Keratinocyte (primary cell): Measurements from ENCODE around the gene BAG5. TPM values are rescaled to one million over a fixed set of nuclear protein-coding genes. Genes with fewer than 3 reads are reported as not detected.
"Not testable (repeated sequence)": the region's sequence is repeated elsewhere in the genome, so short reads cannot be mapped to it uniquely, and the experiment has no call there.

Experiments
- DNase-seq: peaks from one replicate; pipeline ENCODE4 v3.0.0-alpha.2; 2011; ENCODE audit warnings: low read depth, missing footprints, low spot score
- FAIRE-seq: peaks from 2 replicates; lab custom pipeline; 2011; peaks lifted over from hg19 to GRCh38; lab: Jason Lieb, UNC
- H2AFZ ChIP-seq: 2 replicates; pipeline ENCODE4 v1.6.0; 2012; ENCODE audit warnings: low read length, control low read depth, inconsistent platforms; ENCODE audit not compliant: control insufficient read depth
- H3K27ac ChIP-seq: 2 replicates; pipeline ENCODE4 v1.5.1; 2011; ENCODE audit warnings: low read length; ENCODE audit not compliant: control insufficient read depth, insufficient read depth
- H3K27me3 ChIP-seq: 3 replicates; pipeline ENCODE4 v1.6.0; 2011; ENCODE audit warnings: low read length; ENCODE audit not compliant: control insufficient read depth, insufficient read depth; ENCODE audit errors: extremely low read depth
- H3K36me3 ChIP-seq, 2 experiments: 2 replicates in 1 of 2; 3 replicates in 1 of 2; pipeline ENCODE4 v1.5.1; 2011; ENCODE audit warnings: low read length in 2 of 2, mild to moderate bottlenecking in 1 of 2; ENCODE audit not compliant: control insufficient read depth in 2 of 2, insufficient read depth in 2 of 2; ENCODE audit errors: extremely low read depth in 1 of 2
- H3K4me1 ChIP-seq: 3 replicates; pipeline ENCODE4 v1.5.1; 2011; ENCODE audit warnings: low read length; ENCODE audit not compliant: control insufficient read depth, insufficient read depth; ENCODE audit errors: extremely low read depth
- H3K4me2 ChIP-seq: 3 replicates; pipeline ENCODE4 v1.6.0; 2011; ENCODE audit warnings: low read depth, low read length; ENCODE audit not compliant: control insufficient read depth, insufficient read depth; ENCODE audit errors: extremely low read depth
- H3K4me3 ChIP-seq, 3 experiments: fragments of 200-600 bp in 1 of 3; sonication (generic) in 1 of 3; 2 replicates in 2 of 3; 3 replicates in 1 of 3; pipeline ENCODE4 v1.5.1; 2011 to 2016; ENCODE audit warnings: low read length in 3 of 3, mild to moderate bottlenecking in 3 of 3, control low read depth in 2 of 3, inconsistent platforms in 1 of 3, low read depth in 1 of 3, mixed read lengths in 1 of 3, mixed run types in 1 of 3, moderate library complexity in 1 of 3; ENCODE audit not compliant: control insufficient read depth in 2 of 3, insufficient read depth in 2 of 3; ENCODE audit errors: extremely low read depth in 1 of 3
- H3K79me2 ChIP-seq: 2 replicates; pipeline ENCODE4 v1.6.0; 2012; ENCODE audit warnings: low read length; ENCODE audit not compliant: control insufficient read depth, insufficient read depth
- H3K9ac ChIP-seq: 3 replicates; pipeline ENCODE4 v1.6.0; 2011; ENCODE audit warnings: low read length; ENCODE audit not compliant: control insufficient read depth, insufficient read depth; ENCODE audit errors: extremely low read depth
- H3K9me1 ChIP-seq: 3 replicates; pipeline ENCODE4 v1.6.0; 2011; ENCODE audit warnings: low read length; ENCODE audit not compliant: control insufficient read depth, insufficient read depth; ENCODE audit errors: extremely low read depth
- H3K9me3 ChIP-seq: 2 replicates; pipeline ENCODE4 v1.5.1; 2012; ENCODE audit warnings: low read depth, low read length; ENCODE audit not compliant: control insufficient read depth
- H4K20me1 ChIP-seq: 3 replicates; pipeline ENCODE4 v1.6.0; 2011; ENCODE audit warnings: low read length; ENCODE audit not compliant: control insufficient read depth, insufficient read depth; ENCODE audit errors: extremely low read depth
- CTCF ChIP-seq, 3 experiments: IDR thresholded peaks in 1 of 3; conservative IDR thresholded peaks in 1 of 3; optimal IDR thresholded peaks in 1 of 3; 2 replicates in 2 of 3; 3 replicates in 1 of 3; pipeline versions ENCODE3 to v1.5.1; 2011; ENCODE audit warnings: low read length in 3 of 3, mild to moderate bottlenecking in 3 of 3, moderate library complexity in 2 of 3, control low read depth in 1 of 3, inconsistent platforms in 1 of 3; ENCODE audit not compliant: insufficient read depth in 2 of 3; ENCODE audit errors: extremely low read depth in 1 of 3
- EZH2 ChIP-seq: IDR thresholded peaks from one replicate; pipeline ENCODE4 v1.6.1; 2012; ENCODE audit warnings: inconsistent platforms, mild to moderate bottlenecking, low read length, moderate library complexity
- dilution Hi-C: fragments of 300-500 bp; cut with MboI; formaldehyde crosslinking; loops from one replicate; pipeline ENCODE4 v1.7.0; 2020; ENCODE audit warnings: low sequenced_read_pairs; ENCODE audit not compliant: extremely low pct_ligation_motif_present
- polyA minus RNA-seq, 3 experiments: library from RNA; depleted of rRNA, polyadenylated mRNA; stranded (reverse); fragments of >200 nt; gene quantifications; 1 replicate in 1 of 3; 2 replicates in 1 of 3; 3 replicates in 1 of 3; pipeline ENCODE4 v1.2.3, GENCODE V29; 2011
- polyA plus RNA-seq, 5 experiments: library from polyadenylated mRNA; depleted of rRNA in 3 of 5; stranded (reverse) in 3 of 5; stranded (forward) in 1 of 5; unstranded in 1 of 5; fragments of >200 nt; gene quantifications; 1 replicate in 1 of 5; 2 replicates in 3 of 5; 3 replicates in 1 of 5; pipeline versions ENCODE4 v1.2.1 to v1.2.3, GENCODE V29; 2011 to 2012; ENCODE audit warnings: missing spikeins in 2 of 5, low read depth in 1 of 5, low replicate concordance in 1 of 5

Gene BAG5
- polyA plus RNA-seq (6.9 to 14.4 TPM (median 13.8 TPM) in 3 replicates), polyA minus RNA-seq (9.9 to 18.6 TPM (median 13.9 TPM) in 3 replicates)
- polyA plus RNA-seq (2011; ENCODE audit: low read depth), result 120 TPM
- polyA plus RNA-seq (2011; cell fraction: cytosol; rRNA removed), result 9.5 and 14.2 TPM in 2 replicates
- polyA plus RNA-seq (2011; cell fraction: nucleus; rRNA removed), result 16.5 and 19.6 TPM in 2 replicates
- polyA plus RNA-seq (2012; ENCODE audit: low replicate concordance), result 20.1 and 21.2 TPM in 2 replicates
- 12.7 TPM for polyA minus RNA-seq (2011; cell fraction: cytosol; rRNA and poly(A)+ RNA removed)
- polyA minus RNA-seq (2011; cell fraction: nucleus; rRNA and poly(A)+ RNA removed), result 9.3 and 17.5 TPM in 2 replicates

GRCh38 chr14:103562429-103563225 is at the start of gene BAG5, which contains the start of gene COA8:
BAG5 (minus strand) TSS chr14:103562657; CDS start chr14:103561164, 1,493 bp downstream.
COA8 (plus strand) TSS chr14:103562960; CDS start chr14:103563002, 42 bp downstream.
- FAIRE-seq (no peak), DNase-seq (no peak)
- Histone ChIP-seq H3K36me3 (peaks cover 12 to 13% of the 10 kb centered on the region in 2 experiments), H2AFZ (peak within 1 kb of the TSS; percentile 85), H3K79me2 (peaks cover 90% of the 10 kb centered on the region), H3K9me1 (no peaks in the 10 kb centered on the region), H3K4me1 (peaks cover 15% of the 10 kb centered on the region), H3K9ac (peak within 1 kb of the TSS; percentile 83), H3K27ac (peak within 1 kb of the TSS; percentile 72), H4K20me1 (peaks cover 9% of the 10 kb centered on the region), H3K4me2 (peak within 1 kb of the TSS; percentile 94), H3K4me3 (peak within 1 kb of the TSS; percentile 93 to 97 (median 95)), H3K27me3 (no peaks in the 10 kb centered on the region), H3K9me3 (no peaks in the 10 kb centered on the region)
- dilution Hi-C loops, result no loop called here
- TF ChIP-seq CTCF (optimal IDR thresholded peaks at IDR 0.05 in 1 of 3, IDR thresholded peaks at IDR 0.05 in 1 of 3, conservative IDR thresholded peaks at IDR 0.05 in 1 of 3; ENCODE audit: extremely low read depth in 1 of 3, insufficient read depth in 2 of 3, low read length in 3 of 3) (no peak), EZH2 (no peak)

- Histone ChIP-seq H3K79me2 (no peaks in the 10 kb centered on the region), H3K36me3 (no peaks in the 10 kb centered on the region), H3K9me1 (no peaks in the 10 kb centered on the region), H3K4me2 (no peak overlapping the region), H3K27me3 (peaks cover 4% of the 10 kb centered on the region), H3K4me1 (peaks cover 5% of the 10 kb centered on the region), H2AFZ (no peak overlapping the region), H3K27ac (no peak overlapping the region), H4K20me1 (no peaks in the 10 kb centered on the region), H3K9me3 (peaks cover 5% of the 10 kb centered on the region), H3K4me3 (no peak overlapping the region), H3K9ac (no peak overlapping the region)
- dilution Hi-C loops, result no loop called here
- TF ChIP-seq CTCF (optimal IDR thresholded peaks at IDR 0.05 in 1 of 3, IDR thresholded peaks at IDR 0.05 in 1 of 3, conservative IDR thresholded peaks at IDR 0.05 in 1 of 3; ENCODE audit: extremely low read depth in 1 of 3, insufficient read depth in 2 of 3, low read length in 3 of 3), result no peak
- TF ChIP-seq EZH2, result no peak
- no peak for FAIRE-seq
- no peak for DNase-seq
Measured at GRCh38 chr14:103611215-103611614, 48.8 kb upstream of the BAG5 start.

- dilution Hi-C loops, H4K20me1 ChIP-seq, H3K9ac ChIP-seq, H3K27me3 ChIP-seq, H3K9me3 ChIP-seq, H3K79me2 ChIP-seq, H3K27ac ChIP-seq, H3K4me3 ChIP-seq, H3K4me1 ChIP-seq, H3K36me3 ChIP-seq, H3K4me2 ChIP-seq, H2AFZ ChIP-seq, DNase-seq, FAIRE-seq, H3K9me1 ChIP-seq: not testable (repeated sequence)
Measured at GRCh38 chr14:103609081-103609480, 46.6 kb upstream of the BAG5 start.
